Measurements from ENCODE around the gene RAB22A.

RAB22A gene

GRCh38 chr20:58309591-58310290 lies at the start of gene RAB22A:
Gene RAB22A, plus strand, starts transcription at chr20:58309715. Its CDS starts 262 bp downstream, at chr20:58309977.
- no peak for FAIRE-seq

- no peak for FAIRE-seq
Measured at GRCh38 chr20:58260006-58260405, 49.5 kb upstream of the RAB22A start.

- FAIRE-seq, result no peak
Measured at GRCh38 chr20:58261660-58262059, 47.9 kb upstream of the RAB22A start.

- FAIRE-seq, result no peak
Measured at GRCh38 chr20:58264271-58264670, 45.2 kb upstream of the RAB22A start.

GRCh38 chr20:58267389-58268215 lies 41.9 kb upstream of the RAB22A start:
- FAIRE-seq, result no peak

- FAIRE-seq, result no peak
Measured at GRCh38 chr20:58268421-58268821, 41.1 kb upstream of the RAB22A start.

GRCh38 chr20:58268936-58269619 lies 40.4 kb upstream of the RAB22A start:
- FAIRE-seq, result no peak

GRCh38 chr20:58271606-58272351 lies 37.7 kb upstream of the RAB22A start:
- no peak for FAIRE-seq

- FAIRE-seq, result no peak
Measured at GRCh38 chr20:58274384-58274783, 35.1 kb upstream of the RAB22A start.

GRCh38 chr20:58277107-58277506 lies 32.4 kb upstream of the RAB22A start:
- FAIRE-seq, result no peak

- FAIRE-seq, result no peak
Measured at GRCh38 chr20:58277578-58278472, 31.7 kb upstream of the RAB22A start.

- FAIRE-seq, result no peak
Measured at GRCh38 chr20:58286729-58287128, 22.8 kb upstream of the RAB22A start.

GRCh38 chr20:58287638-58288037 lies 21.9 kb upstream of the RAB22A start:
- no peak for FAIRE-seq

- FAIRE-seq, result no peak
Measured at GRCh38 chr20:58289143-58289542, 20.4 kb upstream of the RAB22A start.

GRCh38 chr20:58293453-58293852 lies 16.1 kb upstream of the RAB22A start:
- FAIRE-seq, result no peak

GRCh38 chr20:58294497-58295455 lies 14.7 kb upstream of the RAB22A start:
- FAIRE-seq, result no peak

- no peak for FAIRE-seq
Measured at GRCh38 chr20:58296051-58296837, 13.3 kb upstream of the RAB22A start.

- FAIRE-seq, result no peak
Measured at GRCh38 chr20:58297394-58297793, 12.1 kb upstream of the RAB22A start.

GRCh38 chr20:58300321-58300720 lies 9.2 kb upstream of the RAB22A start:
- FAIRE-seq, result no peak

GRCh38 chr20:58303547-58303946 lies 6.0 kb upstream of the RAB22A start:
- FAIRE-seq, result no peak
